Measurements from ENCODE around the gene BOC. TPM values are rescaled to one million over a fixed set of nuclear protein-coding genes. Genes with fewer than 3 reads are reported as not detected.

BOC gene
- total RNA-seq, 2 experiments from 2014 or later: not detected

DNA sequence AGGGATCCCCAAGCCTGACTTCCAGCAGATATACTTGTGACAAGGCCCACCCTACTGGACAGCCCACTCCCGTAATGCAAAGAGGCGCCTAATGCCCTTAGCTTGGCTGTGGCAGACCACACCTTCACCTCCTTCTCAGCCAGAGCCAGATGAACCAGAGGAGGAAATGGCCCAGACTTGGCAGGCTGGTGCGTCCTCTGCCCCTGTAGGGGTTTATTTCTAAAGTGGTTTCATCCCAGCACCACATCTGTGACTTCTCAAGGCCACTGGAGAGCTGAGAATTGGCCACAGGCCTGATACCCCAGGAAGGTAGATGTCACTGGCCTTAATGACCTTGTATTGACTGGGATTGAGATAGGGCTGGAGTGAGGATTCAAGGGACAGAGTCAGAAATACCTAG lies 29.5 kb downstream of the BOC start:
- Mint-ChIP-seq H3K27ac (no peak overlapping the region), H3K9me3 (no peaks in the 10 kb centered on the region), H3K27me3 (peaks cover 32% of the 10 kb centered on the region), H3K4me3 (no peak overlapping the region), H3K36me3 (no peaks in the 10 kb centered on the region), H3K4me1 (peaks cover 12% of the 10 kb centered on the region)
- POLR2A ChIA-PET: no interaction called here
- DNase-seq: no peak
- ATAC-seq (ENCODE audit: low read depth): no peak

DNA sequence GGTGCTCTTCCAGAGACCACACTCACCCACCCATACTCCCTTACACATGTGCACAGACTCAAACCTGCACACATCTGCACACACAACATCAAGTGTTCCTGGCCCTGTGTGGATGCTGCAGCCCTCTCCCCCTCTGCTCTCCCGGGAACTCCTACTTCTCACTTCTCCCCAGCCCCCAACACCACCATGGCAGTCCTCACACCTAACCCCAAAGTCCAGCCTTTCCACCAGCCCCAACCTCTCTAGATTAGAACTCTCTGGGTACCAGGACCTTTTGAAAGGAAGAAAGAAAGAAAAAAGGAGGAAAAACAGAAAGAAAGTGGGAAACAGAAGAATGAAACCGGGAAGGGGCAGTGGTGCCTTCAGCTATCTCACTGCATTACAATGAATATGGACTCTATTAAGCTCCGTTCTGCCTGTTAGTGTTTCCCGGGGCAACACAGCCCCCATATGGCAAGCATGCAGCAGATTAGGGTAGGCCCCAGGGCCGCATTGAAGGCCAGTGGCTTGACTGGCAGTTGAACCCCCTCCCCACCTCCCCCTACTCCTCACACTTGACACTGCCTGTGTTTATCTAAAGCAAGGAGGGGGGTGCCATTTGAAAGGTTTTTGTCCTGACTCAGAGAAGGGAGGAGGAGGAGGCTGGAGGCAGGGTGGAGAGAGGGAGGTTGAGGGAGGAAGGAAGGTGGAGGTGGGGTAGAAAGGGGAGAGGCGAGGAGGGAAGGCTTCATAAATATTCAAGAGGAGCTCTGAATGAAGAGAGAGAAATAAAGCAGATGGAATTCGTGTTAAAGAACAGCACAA lies 30.1 kb downstream of the BOC start:
- Mint-ChIP-seq H3K4me3 (no peak overlapping the region), H3K9me3 (no peaks in the 10 kb centered on the region), H3K27me3 (peaks cover 32% of the 10 kb centered on the region), H3K4me1 (peaks cover 12% of the 10 kb centered on the region), H3K27ac (no peak overlapping the region), H3K36me3 (no peaks in the 10 kb centered on the region)
- POLR2A ChIA-PET: no interaction called here
- DNase-seq (no peak), ATAC-seq (ENCODE audit: low read depth) (no peak)

DNA sequence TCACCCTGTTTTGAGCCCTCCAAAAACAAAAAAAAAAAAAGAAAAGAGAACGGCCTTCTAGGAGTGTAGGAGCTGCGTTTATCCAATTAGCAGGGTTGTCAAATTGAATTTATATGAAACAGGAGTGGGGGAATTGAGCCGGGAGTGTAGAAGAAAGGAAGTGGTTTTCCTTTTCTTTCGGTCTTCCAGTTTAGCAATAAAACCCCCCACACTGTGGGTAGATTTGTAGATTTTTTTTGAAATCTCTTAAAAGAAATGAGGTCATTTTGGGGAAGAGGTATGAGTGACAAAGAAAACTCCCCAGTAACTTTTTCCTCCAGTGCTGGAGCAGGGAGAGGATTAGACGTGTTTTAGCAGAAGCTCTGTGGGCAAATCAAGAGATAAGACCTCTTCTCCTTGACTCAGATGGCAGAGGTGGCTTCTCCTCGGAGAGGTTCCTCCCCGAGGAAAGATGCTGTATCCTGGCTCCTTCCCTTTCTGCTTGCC lies 30.8 kb downstream of the BOC start:
- no peaks in the 10 kb centered on the region for H3K36me3 Mint-ChIP-seq
- no peaks in the 10 kb centered on the region for H3K9me3 Mint-ChIP-seq
- DNase-seq (no peak), ATAC-seq (ENCODE audit: low read depth) (no peak)
- POLR2A ChIA-PET: no interaction called here
- peaks cover 32% of the 10 kb centered on the region for H3K27me3 Mint-ChIP-seq
- no peak overlapping the region for H3K4me3 Mint-ChIP-seq
- H3K27ac Mint-ChIP-seq: no peak overlapping the region
- H3K4me1 Mint-ChIP-seq: peaks cover 12% of the 10 kb centered on the region

DNA sequence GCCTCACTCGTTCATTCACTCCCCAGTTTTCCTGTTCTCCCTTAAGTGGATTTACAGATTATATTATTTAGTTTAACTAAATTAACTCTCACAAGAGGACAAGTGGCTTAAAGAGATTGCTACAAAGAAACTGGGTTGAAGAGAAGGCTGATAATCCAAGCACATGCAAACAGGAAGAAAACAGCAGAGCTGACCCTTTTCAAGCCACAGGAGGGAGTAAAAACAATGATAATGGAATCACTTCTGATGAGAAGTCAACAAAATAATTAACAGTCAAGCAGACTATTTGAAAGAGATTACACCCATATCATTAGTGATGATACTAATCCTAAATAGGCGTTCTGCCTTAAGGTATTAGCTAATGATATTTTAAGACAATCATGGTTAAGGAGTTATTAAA lies 31.7 kb downstream of the BOC start:
- Mint-ChIP-seq H3K27me3 (peaks cover 33% of the 10 kb centered on the region), H3K27ac (no peak overlapping the region), H3K4me3 (no peak overlapping the region), H3K9me3 (no peaks in the 10 kb centered on the region), H3K4me1 (peaks cover 17% of the 10 kb centered on the region), H3K36me3 (no peaks in the 10 kb centered on the region)
- ATAC-seq (ENCODE audit: low read depth) (no peak), DNase-seq (no peak)
- POLR2A ChIA-PET: no interaction called here

DNA sequence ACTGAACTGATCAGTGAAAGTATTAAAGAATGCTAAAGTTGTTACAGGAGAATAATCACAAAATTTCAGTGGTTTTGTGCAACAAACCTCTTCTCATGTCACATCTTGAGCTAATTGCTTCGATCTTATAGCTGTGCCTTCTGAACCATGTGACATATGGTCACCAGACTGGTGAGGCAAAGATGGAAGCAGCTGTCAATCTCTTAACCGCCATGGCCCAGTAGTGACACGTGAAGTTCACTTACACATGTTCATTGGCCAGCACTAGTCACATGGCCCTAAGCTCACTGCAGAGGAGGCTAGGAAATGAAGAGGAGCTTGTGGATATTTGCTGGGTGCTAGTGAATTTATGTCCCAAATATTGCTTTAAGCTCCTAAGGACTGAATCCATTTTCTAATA lies 32.5 kb downstream of the BOC start:
- H3K9me3 Mint-ChIP-seq: no peaks in the 10 kb centered on the region
- no peak for DNase-seq
- POLR2A ChIA-PET: no interaction called here
- H3K36me3 Mint-ChIP-seq: no peaks in the 10 kb centered on the region
- no peak overlapping the region for H3K4me3 Mint-ChIP-seq
- H3K4me1 Mint-ChIP-seq: peaks cover 17% of the 10 kb centered on the region
- H3K27me3 Mint-ChIP-seq: peaks cover 35% of the 10 kb centered on the region
- no peak overlapping the region for H3K27ac Mint-ChIP-seq
- ATAC-seq (ENCODE audit: low read depth): no peak

DNA sequence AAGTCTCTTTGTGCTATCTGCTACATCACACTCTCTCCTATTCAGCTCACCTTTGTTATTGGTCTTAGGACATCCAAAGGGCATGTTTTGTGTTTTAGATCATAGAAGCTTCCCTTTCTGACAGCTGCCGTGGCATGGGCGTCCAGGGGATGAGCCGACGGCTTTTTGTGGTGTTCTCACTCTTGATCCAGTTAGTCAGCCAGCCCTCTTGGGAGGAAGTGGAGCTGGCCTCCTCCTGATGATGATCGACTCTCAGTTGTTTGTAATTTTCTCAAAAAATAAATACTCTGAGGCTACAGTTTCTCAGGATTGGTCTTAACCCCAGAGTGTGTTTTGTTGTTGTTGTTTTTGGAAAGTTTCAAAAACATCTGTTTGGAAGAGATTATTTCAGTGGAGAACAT lies 34.4 kb downstream of the BOC start:
- peaks cover 17% of the 10 kb centered on the region for H3K4me1 Mint-ChIP-seq
- ATAC-seq (ENCODE audit: low read depth) (no peak), DNase-seq (no peak)
- POLR2A ChIA-PET: no interaction called here
- H3K4me3 Mint-ChIP-seq: no peak overlapping the region
- H3K27me3 Mint-ChIP-seq: peaks cover 25% of the 10 kb centered on the region
- H3K36me3 Mint-ChIP-seq: no peaks in the 10 kb centered on the region
- no peaks in the 10 kb centered on the region for H3K9me3 Mint-ChIP-seq
- H3K27ac Mint-ChIP-seq: no peak overlapping the region

DNA sequence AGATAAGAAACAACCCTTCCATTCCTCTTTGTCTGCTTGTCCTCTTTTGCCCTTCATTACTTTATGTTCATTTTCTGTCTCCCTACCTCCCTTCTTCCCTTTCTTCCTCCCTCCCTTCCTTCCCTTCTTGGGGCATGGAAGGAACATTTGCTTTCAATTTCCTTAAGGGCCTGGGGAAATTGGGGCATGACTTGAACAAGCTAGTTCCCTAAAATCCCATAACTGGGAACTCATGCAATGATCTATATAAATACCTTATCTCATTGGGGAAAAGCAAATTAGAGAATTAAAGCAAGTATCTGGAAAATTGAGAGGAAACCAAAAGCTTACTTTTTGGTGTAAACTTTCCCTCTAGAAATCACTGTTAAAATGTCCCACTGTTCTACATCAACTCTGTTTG lies 35.7 kb downstream of the BOC start:
- H3K4me3 Mint-ChIP-seq: no peak overlapping the region
- POLR2A ChIA-PET: no interaction called here
- H3K9me3 Mint-ChIP-seq: no peaks in the 10 kb centered on the region
- no peaks in the 10 kb centered on the region for H3K36me3 Mint-ChIP-seq
- no peak for ATAC-seq (ENCODE audit: low read depth)
- H3K4me1 Mint-ChIP-seq: peaks cover 10% of the 10 kb centered on the region
- DNase-seq: no peak
- H3K27ac Mint-ChIP-seq: no peak overlapping the region
- peaks cover 18% of the 10 kb centered on the region for H3K27me3 Mint-ChIP-seq

DNA sequence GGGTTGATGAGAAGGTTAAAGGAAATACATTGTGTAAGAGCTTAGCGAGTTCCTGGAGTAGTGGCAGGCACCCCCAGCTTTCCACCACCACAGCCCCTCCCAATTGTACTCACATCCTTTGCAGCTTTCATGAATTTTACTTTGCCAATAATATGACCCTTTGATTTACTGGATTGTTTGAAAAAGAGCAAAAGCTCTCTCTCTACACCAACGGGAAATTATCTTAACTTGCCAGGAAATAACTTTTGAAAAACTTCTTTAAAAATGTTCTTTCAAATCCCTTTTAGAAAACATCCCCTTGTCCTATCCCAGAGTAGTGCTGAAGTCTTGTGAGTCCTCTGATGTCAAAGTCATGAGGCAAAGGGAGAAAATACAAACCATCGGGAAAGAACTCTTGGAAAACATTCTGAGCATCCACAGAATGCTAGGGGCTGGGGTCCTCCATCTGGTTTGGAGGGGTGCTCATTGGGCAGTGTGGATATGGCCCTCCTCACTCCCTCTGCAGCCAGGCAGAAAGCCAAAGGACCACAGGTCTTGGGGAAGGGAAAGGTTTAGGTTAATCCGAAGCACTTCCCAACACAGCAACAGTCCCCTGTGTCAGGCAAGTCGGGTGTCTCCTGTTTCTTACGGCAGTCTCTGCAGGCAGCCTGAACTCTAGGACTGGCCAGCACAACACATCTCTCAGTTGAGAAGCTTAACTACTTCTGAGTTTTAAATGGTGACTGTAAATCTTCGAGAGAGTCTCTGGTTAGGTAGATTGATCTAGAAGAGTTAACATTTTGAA lies 36.5 kb downstream of the BOC start:
- peaks cover 18% of the 10 kb centered on the region for H3K27me3 Mint-ChIP-seq
- H3K4me1 Mint-ChIP-seq: peaks cover 5% of the 10 kb centered on the region
- H3K27ac Mint-ChIP-seq: no peak overlapping the region
- no peak for ATAC-seq (ENCODE audit: low read depth)
- no peaks in the 10 kb centered on the region for H3K36me3 Mint-ChIP-seq
- POLR2A ChIA-PET: no interaction called here
- H3K4me3 Mint-ChIP-seq: no peak overlapping the region
- H3K9me3 Mint-ChIP-seq: no peaks in the 10 kb centered on the region
- no peak for DNase-seq

DNA sequence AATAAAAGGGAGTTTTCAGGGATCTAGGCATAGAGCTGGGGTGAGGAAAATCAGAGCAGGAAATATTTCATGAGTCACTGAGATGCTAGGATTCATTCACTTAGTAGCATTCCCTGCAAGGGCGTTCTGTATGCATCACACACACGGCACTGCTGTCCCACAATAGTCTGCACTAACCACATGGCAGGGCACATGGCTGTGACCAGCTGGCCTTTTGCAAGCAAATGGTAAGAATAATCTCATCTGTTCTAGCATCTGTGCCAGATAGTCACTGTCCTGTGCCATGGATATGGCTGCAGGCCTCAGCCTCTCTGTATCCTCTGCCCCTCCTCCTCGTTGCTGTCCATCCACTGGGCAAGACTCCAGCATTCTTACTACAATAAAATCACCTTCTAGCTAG lies 37.8 kb downstream of the BOC start:
- no peak for DNase-seq
- Mint-ChIP-seq H3K9me3 (no peaks in the 10 kb centered on the region), H3K27me3 (peaks cover 18% of the 10 kb centered on the region), H3K4me3 (no peak overlapping the region), H3K4me1 (peaks cover 5% of the 10 kb centered on the region), H3K27ac (no peak overlapping the region), H3K36me3 (no peaks in the 10 kb centered on the region)
- ATAC-seq (ENCODE audit: low read depth): no peak
- POLR2A ChIA-PET: no interaction called here

DNA sequence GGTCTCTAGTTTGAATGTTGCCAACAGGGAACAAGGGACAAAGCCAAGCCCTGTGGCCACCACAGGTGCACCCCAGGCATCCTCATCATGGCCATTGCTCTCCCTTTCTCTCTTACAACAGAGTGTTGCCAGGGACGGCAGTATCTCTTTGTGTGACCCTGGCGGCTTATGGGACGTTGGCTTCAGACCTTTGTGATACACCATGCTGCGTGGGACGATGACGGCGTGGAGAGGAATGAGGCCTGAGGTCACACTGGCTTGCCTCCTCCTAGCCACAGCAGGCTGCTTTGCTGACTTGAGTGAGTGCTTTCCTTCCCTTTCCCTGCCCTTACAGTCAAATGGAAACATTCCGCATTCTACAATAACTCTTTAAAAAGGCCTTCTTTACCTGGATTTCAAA lies 38.2 kb downstream of the BOC start:
- ATAC-seq (ENCODE audit: low read depth): no peak
- Mint-ChIP-seq H3K4me3 (no peak overlapping the region), H3K9me3 (no peaks in the 10 kb centered on the region), H3K36me3 (no peaks in the 10 kb centered on the region), H3K27me3 (peaks cover 18% of the 10 kb centered on the region), H3K4me1 (peaks cover 5% of the 10 kb centered on the region), H3K27ac (no peak overlapping the region)
- POLR2A ChIA-PET: no interaction called here
- DNase-seq: no peak

DNA sequence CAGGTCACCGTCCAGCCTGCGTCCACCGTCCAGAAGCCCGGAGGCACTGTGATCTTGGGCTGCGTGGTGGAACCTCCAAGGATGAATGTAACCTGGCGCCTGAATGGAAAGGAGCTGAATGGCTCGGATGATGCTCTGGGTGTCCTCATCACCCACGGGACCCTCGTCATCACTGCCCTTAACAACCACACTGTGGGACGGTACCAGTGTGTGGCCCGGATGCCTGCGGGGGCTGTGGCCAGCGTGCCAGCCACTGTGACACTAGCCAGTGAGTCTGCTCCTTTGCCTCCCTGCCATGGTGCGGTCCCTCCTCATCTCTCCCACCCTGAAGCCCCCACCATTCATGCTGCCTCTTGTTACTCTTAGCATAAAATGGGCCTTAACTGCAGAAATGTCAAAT lies 39.2 kb downstream of the BOC start:
- DNase-seq (no peak), ATAC-seq (ENCODE audit: low read depth) (no peak)
- Mint-ChIP-seq H3K4me3 (no peak overlapping the region), H3K9me3 (no peaks in the 10 kb centered on the region), H3K4me1 (peaks cover 6% of the 10 kb centered on the region), H3K27me3 (peaks cover 14% of the 10 kb centered on the region), H3K27ac (no peak overlapping the region), H3K36me3 (no peaks in the 10 kb centered on the region)
- POLR2A ChIA-PET: no interaction called here

DNA sequence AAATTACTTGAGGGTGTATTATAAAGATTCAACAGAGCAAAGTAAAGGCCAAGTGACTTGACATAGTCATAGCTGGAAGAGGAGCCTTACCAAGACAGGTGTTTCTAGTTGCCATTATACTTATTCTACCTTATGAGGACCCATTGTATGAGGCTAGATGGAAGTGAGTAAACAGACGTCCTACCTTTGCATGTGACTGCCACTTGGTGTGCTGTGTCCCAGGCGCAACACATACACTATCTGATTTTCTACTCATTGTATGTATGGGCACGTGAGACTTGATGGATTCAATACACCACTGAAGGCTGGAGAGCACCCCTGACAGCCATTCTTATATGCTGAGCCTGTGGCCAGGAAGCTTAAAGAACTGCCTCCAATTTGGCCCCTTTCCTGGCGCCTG lies 40.5 kb downstream of the BOC start:
- Mint-ChIP-seq H3K36me3 (no peaks in the 10 kb centered on the region), H3K27me3 (peaks cover 10% of the 10 kb centered on the region), H3K4me1 (peaks cover 6% of the 10 kb centered on the region), H3K27ac (no peak overlapping the region), H3K4me3 (no peak overlapping the region), H3K9me3 (no peaks in the 10 kb centered on the region)
- POLR2A ChIA-PET: no interaction called here
- no peak for DNase-seq
- ATAC-seq (ENCODE audit: low read depth): no peak

DNA sequence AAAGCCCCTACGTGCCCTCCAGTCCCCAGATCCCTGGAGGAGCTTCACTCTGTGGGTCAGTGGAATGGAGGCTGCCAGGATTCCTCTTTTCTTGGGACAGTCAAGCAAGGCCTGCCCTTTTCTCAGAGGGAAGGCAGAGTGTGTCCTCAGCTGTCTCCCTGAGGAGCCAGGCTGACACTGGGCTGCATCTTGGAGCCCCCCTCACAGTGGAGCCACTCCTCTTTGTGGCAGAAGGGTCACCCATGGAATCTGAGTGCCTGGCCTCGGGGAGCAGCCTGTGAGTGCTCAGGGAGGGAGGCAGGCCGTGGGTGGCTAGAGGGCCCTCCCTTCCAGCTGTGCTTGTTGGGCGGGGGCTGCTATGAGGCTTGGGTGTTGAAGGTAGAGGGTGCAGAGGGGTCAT lies 41.2 kb downstream of the BOC start:
- Mint-ChIP-seq H3K27me3 (peaks cover 5% of the 10 kb centered on the region), H3K9me3 (no peaks in the 10 kb centered on the region), H3K4me3 (no peak overlapping the region), H3K27ac (no peak overlapping the region), H3K4me1 (peaks cover 5% of the 10 kb centered on the region), H3K36me3 (no peaks in the 10 kb centered on the region)
- no peak for ATAC-seq (ENCODE audit: low read depth)
- POLR2A ChIA-PET: no interaction called here
- DNase-seq: no peak

DNA sequence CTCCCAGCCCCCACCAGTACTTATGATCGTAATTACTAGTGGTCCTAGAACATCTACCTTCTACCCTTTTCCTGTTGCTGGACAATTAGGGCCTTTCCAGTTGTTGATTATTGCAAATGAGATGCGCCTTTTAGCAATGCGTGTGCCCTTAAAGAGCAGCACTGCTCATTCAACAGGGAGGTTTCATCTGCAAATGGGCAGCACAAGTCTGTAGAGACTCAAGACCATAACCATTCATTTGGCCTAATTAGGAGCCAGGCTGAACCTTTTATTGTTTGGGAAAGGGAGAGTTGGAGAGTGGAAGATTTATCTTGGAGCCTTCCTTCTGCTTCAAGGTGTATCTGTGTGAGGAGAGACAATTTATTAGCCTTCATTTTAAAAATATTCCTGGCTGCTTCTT lies 42.3 kb downstream of the BOC start:
- H3K27me3 Mint-ChIP-seq: peaks cover 6% of the 10 kb centered on the region
- DNase-seq: no peak
- no peaks in the 10 kb centered on the region for H3K9me3 Mint-ChIP-seq
- H3K27ac Mint-ChIP-seq: no peak overlapping the region
- no peak for ATAC-seq (ENCODE audit: low read depth)
- POLR2A ChIA-PET: no interaction called here
- peaks cover 2% of the 10 kb centered on the region for H3K4me1 Mint-ChIP-seq
- no peak overlapping the region for H3K4me3 Mint-ChIP-seq
- no peaks in the 10 kb centered on the region for H3K36me3 Mint-ChIP-seq

Data from activated naive CD8-positive, alpha-beta T cell treated with anti-CD3 and anti-CD28 coated beads, Interleukin-2, amount 10 ng/mL, durations not matched to agents 7 days and 5 days (primary cell).